ENCODE measurements around the gene TET2.

Gene TET2

DNA sequence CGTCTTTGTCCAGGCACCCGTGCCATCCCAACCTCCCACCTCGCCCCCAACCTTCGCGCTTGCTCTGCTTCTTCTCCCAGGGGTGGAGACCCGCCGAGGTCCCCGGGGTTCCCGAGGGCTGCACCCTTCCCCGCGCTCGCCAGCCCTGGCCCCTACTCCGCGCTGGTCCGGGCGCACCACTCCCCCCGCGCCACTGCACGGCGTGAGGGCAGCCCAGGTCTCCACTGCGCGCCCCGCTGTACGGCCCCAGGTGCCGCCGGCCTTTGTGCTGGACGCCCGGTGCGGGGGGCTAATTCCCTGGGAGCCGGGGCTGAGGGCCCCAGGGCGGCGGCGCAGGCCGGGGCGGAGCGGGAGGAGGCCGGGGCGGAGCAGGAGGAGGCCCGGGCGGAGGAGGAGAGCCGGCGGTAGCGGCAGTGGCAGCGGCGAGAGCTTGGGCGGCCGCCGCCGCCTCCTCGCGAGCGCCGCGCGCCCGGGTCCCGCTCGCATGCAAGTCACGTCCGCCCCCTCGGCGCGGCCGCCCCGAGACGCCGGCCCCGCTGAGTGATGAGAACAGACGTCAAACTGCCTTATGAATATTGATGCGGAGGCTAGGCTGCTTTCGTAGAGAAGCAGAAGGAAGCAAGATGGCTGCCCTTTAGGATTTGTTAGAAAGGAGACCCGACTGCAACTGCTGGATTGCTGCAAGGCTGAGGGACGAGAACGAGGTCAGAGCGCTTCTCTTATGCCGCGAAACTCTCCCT, at the start of gene TET2:
Gene TET2, plus strand, starts transcription at position 601 of the 740 bp plus-strand sequence. CDS start 87,067 bp downstream, outside the sequence.
- peak; percentile 79 for DNase-seq

GRCh38 chr4:105102016-105102415, 44.7 kb upstream of the TET2 start:
- DNase-seq, result no peak

- DNase-seq, result no peak
Observed at GRCh38 chr4:105106426-105106825, 40.2 kb upstream of the TET2 start.

- no peak for DNase-seq
Observed at GRCh38 chr4:105107095-105107856, 39.4 kb upstream of the TET2 start.

- no peak for DNase-seq
Observed at GRCh38 chr4:105108971-105109370, 37.7 kb upstream of the TET2 start.

DNA sequence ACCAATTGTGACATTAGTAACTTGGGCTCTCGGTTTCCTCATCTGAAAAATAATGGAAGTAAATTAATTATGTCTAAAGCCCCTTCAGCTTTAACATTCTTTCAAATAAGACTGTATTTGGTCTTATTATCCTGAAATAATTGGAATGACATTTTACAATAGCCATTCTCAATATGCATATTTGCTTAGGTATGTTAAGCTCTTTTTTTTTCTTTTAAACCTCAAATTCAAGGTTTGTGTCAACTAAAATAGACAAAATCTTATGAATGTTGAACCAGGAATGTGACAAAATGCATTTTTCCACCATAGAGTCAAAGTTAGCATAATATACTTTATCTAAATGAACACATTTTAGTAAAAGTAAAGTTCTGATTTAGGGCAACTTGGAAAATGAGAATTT, 34.4 kb upstream of the TET2 start:
- no peak for DNase-seq

GRCh38 chr4:105113800-105114199, 32.9 kb upstream of the TET2 start:
- DNase-seq, result no peak

DNA sequence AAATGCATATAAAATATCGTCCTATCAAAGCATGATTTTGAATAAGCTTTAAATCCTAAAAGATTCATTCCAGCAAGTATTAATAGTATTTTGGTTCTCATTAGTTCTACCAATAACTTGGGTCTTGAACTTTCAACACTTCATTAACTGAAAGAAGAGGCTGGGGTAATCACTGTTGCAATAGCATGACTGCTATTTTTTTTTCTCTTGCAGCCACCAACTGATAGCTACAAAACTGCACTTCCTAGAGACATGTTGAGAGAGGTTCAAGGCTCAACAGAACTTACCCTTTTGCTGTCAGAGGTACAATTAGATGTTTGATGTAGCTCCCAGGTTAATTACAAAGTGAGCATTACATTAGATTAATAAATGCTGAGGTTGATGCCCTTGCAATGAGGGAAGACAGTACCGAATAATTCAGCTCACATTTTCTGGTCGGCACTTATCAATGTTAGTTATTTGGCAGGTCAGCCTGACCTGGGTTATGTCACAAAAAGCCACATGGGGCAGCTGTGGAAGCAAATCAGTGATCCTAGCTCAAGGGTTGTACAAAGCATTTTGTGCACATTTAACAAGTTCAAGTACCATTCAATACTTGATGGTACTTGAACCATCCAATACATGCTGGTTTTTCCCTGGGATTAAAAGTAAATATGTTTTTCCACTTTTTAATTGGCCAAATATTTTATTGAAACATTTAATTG, 29.9 kb upstream of the TET2 start:
- DNase-seq, result no peak

DNA sequence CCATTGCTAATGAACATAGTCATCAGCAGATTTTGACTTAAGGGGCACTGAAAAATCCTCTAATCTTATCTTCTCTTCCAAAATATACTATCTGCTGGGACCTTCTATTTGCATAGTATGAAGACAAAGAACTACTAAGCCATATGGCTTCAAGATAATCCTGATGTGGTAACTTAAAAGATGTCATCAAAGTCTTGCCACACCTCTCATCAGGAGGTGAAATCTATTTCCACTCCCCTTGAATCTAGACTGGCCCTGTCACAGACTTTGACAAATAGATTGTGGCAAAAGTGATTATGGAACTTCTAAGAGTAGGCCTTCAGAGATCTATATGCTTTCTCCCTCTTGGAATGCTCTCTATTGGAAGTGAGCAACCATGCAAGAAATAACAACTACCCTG, 27.3 kb upstream of the TET2 start:
- DNase-seq, result no peak

GRCh38 chr4:105120626-105121025, 26.1 kb upstream of the TET2 start:
- DNase-seq, result no peak

DNA sequence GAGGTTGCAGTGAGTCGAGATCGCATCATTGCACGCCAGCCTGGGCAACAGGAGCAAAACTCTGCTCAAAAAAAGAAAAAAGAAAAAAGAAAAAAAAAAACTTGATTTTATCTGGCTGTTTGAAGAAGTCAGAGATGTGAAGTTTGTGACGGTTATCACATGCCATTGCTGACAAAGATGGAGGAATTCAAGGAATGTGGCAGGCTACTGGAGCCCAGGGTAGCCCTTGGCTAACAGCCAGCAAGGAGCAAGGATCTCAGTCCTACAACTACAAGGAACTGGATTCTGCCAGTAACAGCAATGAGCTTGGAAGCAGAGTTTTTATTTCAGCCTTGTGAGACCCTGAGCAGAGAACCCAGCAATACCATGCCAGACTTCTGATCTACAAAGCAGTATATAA, 24.3 kb upstream of the TET2 start:
- peak; percentile 17 for DNase-seq

DNA sequence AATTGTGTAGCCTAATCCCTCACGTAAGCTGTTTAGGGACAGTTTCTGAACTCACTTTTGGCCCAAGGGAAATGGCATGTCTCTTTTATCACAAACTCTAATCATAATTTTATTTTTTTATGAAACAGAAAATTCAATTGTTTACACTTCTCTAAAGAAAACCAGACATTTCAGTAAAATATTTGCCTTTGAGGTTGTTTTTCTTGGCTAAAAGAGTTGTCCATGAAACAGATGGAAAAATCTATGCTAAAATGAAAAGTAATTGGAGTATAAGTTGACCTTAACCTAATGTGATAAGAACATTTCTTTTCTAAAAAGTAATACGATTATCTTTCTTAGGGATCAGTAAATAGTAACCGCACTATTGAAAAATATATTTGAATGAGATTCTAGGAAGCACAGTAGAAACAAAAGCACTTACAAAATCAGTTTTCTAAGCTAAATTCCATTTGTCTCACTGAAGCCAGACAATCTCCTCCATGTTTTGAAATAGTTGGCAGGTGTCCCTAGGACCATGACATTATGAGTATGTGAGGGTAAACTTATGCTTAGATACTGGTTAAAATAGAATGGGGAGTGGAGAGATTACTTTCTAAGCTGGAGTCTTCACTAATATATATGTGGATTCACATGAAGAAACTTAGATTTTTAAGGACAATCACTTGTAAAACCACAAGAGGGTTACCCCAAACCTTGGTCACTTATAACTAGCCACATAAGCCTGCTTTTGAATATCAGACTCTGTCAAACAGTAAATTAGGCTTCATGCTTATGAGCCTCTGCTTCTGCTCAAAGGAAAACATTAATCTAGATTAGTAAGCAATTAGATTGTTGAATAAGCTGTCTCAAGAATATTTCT, 20.1 kb upstream of the TET2 start:
- DNase-seq, result no peak

- DNase-seq, result no peak
Observed at GRCh38 chr4:105127170-105127445, 19.6 kb upstream of the TET2 start.

GRCh38 chr4:105128208-105128607, 18.5 kb upstream of the TET2 start:
- DNase-seq, result no peak

DNA sequence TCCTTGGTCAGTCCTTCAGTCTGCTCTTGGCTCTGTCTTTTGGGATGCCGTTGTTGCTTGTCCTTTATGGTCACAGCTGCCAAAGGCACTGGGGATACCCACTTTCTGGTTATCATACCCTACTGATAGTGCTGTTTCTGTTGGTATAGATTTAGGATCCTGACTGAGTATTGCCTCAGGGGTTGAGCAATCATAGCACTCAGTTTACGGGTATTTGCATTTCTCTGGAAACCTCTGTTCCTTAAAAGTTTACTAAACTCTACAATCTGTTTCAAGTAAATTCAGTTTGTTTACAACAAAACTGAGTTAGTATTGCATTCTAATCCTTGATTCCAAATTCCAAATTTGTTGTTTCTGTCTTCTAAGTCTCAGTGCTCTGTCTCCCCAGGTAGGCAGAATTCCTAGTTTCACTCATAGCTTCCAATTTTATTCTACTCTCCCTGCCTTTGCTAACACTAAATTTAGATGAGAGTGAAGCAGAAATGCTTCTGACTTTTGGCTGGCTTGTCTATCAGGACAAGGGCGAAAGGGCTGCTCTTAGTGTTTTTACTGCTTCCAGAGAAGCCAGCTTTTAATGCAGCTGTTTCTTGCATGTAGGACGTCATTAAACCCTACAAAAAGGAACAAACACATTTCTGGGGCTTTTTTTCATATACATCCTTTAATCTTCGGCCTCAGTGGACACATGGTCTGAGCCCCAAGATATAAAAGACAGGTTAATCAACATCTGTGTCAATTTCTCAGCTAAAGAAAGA, 17.2 kb upstream of the TET2 start:
- no peak for DNase-seq

- no peak for DNase-seq
Observed at GRCh38 chr4:105130945-105131344, 15.7 kb upstream of the TET2 start.

DNA sequence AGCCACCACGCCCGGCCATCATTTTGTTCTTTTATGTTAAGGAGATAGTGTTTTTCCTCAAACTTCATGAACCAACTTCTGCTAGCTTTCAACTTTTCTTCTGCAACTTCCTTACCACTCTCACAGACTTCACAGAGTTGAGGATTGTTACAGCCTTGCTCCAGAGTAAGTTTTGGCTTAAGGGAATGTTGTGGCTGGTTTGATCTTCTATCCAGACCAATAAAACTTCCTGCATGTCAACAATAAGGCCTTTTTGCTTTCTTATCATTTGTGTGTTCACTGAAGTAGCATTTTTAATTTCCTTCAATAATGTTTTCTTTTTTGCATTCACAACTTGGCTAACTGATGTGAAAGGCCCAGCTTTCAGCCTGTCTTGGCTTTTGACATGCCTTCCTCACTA, 12.7 kb upstream of the TET2 start:
- no peak for DNase-seq

DNA sequence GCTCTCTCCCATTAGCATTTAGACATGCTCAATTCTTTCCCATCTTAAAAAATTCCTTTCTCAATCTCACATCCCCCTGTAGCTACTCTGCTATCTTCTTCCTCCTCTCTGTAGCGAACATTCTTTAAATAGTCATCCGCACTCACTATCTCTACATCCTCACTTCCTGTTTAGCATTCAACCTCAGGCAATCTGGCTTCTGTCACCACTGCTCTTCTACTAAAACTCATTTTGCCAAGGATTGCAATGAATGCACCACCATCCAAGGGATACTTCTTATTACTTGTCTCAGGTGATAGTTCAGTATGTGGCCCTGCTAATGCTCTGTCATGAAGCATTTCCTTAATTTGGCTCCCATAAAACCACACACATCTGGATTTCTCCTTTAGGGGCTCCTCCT, 10.9 kb upstream of the TET2 start:
- DNase-seq, result no peak

- no peak for DNase-seq
Observed at GRCh38 chr4:105137121-105137875, 9.4 kb upstream of the TET2 start.

GRCh38 chr4:105139646-105140045, 7.0 kb upstream of the TET2 start:
- no peak for DNase-seq

DNA sequence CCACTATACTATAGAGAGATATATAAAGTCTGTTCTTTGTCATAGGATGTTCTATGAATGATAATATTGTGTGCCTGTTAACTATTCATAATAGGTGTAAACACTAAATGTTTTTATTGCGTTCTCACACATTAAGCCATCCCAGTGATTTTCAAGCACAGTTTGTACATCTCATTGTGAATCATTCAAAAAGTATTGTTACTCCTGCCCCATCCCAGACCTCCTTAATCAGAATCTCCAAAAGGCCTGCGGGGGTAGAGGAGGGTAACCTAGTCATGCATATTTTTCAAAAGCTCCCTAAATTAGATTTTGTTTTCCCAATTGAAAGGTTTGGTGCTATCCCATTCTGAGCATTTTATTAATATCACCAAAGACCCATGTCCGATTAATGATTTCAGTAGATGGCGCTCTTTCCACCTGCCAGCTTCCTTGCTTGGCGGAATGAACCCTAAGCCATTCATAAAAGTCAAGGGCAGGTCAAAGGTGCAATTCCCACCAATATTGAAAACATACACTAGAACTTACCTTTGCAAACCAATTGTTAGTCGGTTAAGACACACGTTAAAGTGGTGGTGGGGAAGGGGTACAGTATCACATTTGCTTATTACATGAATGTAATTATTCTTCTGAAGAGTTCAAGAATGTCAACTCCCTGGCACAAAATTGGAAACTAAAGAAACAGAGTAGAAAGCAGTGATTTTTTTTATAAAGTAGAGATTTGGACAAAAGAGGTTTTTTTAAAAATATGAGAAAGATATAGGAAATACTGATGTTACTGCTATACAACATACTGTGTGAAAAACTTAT, 5.8 kb upstream of the TET2 start:
- peak; percentile 19 for DNase-seq

All from kidney glomerular epithelial cell (primary cell).